Measurements from ENCODE around the gene RYR2.

DNA sequence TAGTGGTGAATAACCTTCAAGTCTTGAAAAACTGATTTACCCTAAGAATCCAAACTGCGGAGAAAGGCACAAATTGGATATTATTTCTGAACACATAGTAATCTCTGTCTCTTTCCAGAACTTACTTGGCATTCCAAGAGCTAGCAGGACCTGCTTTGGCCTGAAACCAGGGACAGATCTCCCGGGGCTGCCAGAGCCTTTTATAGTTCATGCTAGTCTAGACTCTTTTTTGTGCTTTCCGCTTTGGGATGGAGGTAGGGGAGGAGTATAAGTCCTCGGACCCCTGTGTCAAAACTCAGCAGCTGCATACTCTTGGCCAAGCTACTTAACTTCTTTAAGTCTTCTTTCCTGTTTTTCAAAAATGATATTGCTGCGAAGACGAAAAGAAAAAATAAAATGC is 3.8 kb upstream of the RYR2 start:
- TF ChIP-seq CTCF (IDR thresholded peaks at IDR 0.05): no peak
- TF ChIP-seq POLR2A (IDR thresholded peaks at IDR 0.05): no peak
